H1 (cell line): ENCODE measurements around the gene PRDM2.

Experiments
- BACH1 ChIP-seq: IDR thresholded peaks from 2 replicates; pipeline ENCODE4 v1.6.1; 2012; ENCODE audit warnings: low read length, improper control_type of control experiment
- CTCF ChIP-seq, 3 experiments: IDR thresholded peaks; 1 replicate in 2 of 3; 2 replicates in 1 of 3; pipeline versions ENCODE4 v1.5.1 to v1.6.1; 2011; ENCODE audit warnings: low read length in 3 of 3, mild to moderate bottlenecking in 3 of 3, inconsistent platforms in 2 of 3, low read depth in 1 of 3, moderate library complexity in 1 of 3; ENCODE audit not compliant: insufficient read depth in 1 of 3; ENCODE audit errors: control extremely low read depth in 1 of 3
- PHF8 ChIP-seq: fragments of 200-600 bp; sonication (generic); conservative IDR thresholded peaks from 2 replicates; pipeline ENCODE4 v1.7.1; 2012; ENCODE audit warnings: low read depth, mild to moderate bottlenecking, inconsistent platforms, low read length, moderate library complexity
- ZNF274 ChIP-seq: IDR thresholded peaks from 2 replicates; pipeline ENCODE4 v1.7.0; 2012; ENCODE audit warnings: low read length, borderline replicate concordance; ENCODE audit errors: extremely low read depth

DNA sequence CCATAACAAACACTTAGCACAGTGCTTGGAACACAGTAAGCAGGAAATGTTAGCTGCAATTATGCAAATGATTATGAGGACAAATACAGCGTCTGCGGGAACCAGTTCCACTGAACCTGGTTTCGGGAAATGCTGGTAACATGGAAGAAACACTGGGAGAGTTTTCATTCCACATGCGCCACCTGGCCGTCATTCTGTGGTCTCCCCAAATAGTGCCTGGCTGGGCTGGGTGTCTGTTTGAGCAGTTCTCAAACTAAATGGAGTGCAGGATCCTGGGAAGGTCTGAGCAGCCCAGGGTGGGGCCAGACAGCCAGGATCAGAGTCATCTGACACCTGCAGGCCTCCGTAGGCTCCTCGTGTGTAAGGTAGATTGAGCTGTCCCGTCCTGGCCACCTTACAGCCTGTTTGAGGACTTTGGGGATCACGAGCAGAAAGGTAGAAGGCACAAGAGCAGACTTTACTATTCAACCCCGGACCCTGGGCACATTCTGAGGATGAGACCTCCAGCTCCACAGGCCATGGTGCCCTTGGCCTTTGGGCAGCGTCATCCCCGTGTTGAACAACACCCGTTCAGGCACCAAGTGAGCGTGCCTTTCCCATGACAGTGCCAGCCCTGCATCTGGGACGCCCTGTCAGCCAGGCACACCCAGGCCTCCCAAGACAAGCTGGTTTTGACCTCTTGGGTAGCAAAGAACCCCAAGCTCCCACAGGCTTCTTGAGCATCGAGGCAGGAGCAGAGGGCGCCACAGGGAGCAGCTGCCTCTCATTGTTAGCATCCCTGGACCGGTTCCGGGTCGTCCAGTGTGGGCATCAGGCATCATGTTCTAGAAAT, 101.9 kb downstream of the PRDM2 start:
- TF ChIP-seq PHF8 = no peak
- TF ChIP-seq CTCF (IDR thresholded peaks at IDR 0.05; ENCODE audit: control extremely low read depth in 1 of 3, insufficient read depth in 1 of 3, low read depth in 1 of 3, low read length in 3 of 3) = no peak
- no peak for TF ChIP-seq BACH1
- TF ChIP-seq ZNF274 = no peak
